Measurements from ENCODE around the gene TMEM14B.
"Not testable (repeated sequence)": the region's sequence is repeated elsewhere in the genome, so short reads cannot be mapped to it uniquely, and the experiment has no call there.

Gene TMEM14B

GRCh38 chr6:10749734-10750133 is 2.1 kb downstream of the TMEM14B start:
- DNase-seq = no peak

GRCh38 chr6:10750568-10750967 is 3.0 kb downstream of the TMEM14B start:
- not testable (repeated sequence) for DNase-seq

DNA sequence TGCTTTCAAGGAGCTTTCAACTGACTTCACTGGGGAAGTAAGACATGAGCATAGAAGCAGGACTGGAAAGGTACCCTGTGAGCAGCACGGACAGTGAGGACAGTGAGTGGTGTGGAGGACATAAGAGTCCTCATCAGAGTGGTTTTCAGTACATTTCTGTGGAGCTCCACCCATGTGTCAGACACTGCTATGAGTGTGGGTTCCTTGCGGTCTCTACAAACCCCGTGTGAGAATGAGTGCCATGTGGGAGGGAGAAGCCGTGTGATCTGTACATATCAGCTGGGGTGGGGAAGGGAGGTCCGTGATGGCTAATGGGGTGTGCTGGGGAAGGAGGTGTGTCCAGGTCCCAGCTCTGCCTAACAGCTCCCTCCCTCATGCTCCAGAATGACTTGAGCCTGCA is 4.2 kb downstream of the TMEM14B start:
- not testable (repeated sequence) for DNase-seq

GRCh38 chr6:10756085-10756484 is 8.5 kb downstream of the TMEM14B start:
- DNase-seq = no peak

- peak in 1 of 2 experiments; percentile 55 for DNase-seq
Measured at GRCh38 chr6:10759312-10759839, 11.8 kb downstream of the TMEM14B start.

- DNase-seq = peak in 1 of 2 experiments; percentile 40
Measured at GRCh38 chr6:10759884-10760329, 12.3 kb downstream of the TMEM14B start.

- no peak for DNase-seq
Measured at GRCh38 chr6:10763006-10763405, 15.4 kb downstream of the TMEM14B start.

- DNase-seq = no peak
Measured at GRCh38 chr6:10769419-10769818, 21.8 kb downstream of the TMEM14B start.

- no peak for DNase-seq
Measured at GRCh38 chr6:10771371-10771894, 23.8 kb downstream of the TMEM14B start.

DNA sequence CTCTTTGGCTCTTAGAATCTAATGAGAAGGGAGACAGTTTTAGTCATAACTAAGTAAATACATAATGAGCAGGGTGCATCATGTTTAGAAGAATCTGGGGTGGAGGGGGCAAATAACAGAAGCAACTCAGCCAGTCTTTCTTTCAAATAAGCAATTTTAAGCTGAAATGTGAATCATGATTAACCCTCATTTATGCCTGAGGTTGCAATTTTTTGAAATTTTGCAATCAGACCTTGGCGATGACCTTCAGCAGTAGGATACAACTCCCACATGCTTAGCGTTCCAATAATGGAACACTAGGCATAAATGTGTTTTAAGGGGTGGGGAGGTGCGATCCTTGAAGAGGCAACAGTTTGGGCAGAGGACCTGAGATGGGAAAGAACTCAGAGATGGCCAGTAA is 30.6 kb downstream of the TMEM14B start:
- DNase-seq = no peak

DNA sequence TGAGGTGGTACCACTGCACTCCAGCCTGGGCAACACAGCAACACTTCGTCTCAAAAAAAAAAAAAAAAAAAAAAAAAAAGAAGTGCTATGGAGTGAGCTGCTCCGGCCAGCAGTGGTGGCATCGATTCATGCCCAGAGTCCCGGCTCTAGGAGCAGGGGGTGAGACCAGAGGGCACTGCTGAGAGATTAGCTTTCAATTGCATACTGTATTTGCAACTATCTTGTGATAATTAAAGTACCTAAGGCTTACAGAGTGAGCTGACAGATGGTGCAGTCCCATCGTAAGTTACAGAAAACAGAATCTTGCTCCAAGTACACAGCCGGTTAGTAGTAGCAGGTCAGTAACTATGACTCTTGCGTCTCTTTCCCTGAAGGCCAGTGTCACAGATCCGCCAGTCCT is 31.5 kb downstream of the TMEM14B start:
- no peak for DNase-seq

DNA sequence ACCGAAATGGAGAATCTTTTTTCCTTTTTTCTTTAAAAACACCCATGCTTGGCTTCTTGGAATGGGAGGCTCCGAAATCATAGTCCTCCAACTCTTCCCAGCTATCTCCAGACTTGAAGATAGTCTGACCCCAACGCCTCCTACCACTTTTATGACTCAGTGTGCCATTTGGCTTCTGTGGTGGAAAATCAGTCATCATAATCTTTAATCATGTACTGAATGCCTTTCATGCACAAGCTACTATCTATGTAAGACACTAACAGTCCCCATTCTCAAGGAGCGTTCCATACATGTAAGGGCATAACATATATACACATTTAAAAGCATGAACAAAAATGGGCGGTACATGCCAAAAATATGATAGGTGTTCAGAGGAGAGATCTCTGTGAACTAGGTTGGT is 44.1 kb downstream of the TMEM14B start:
- no peak for DNase-seq

DNA sequence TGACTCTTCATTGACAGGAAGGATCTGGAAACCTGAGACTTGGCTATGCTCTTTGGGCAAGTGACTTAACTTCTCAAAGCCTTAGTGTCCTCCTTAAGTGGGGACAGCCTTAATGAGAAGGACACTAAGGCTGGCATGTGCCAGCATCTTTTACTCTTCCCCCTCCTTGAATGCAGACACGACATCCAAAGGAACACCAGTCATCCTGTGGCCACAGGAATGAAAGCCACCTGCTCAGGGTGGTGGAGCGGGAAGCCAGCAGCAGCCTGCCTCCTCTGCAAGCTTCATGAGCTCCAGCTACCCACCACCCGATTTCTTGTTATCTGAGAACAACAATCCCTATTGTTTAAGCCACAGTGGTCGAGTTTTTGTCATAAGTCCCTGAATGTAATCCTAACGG is 44.5 kb downstream of the TMEM14B start:
- DNase-seq = no peak

DNA sequence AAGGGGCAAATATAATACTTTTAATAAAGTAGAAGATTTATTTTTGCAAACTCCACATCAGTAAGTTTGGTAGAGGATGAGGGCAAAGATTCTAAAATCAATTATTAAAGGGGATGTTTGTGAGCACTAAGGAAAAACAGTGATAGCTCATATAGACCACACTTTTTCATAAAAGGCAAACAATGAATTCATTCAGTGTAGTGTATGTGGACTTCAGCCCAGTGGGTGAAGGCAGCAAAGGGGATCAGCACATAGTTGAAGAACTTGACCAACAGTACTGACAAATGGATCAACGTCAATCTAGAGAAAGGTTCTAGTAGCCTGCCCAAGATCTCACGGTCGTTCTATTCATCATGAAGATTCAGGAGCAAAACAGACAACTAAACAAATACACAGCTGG is 45.4 kb downstream of the TMEM14B start:
- no peak for DNase-seq

- DNase-seq = no peak
Measured at GRCh38 chr6:10793695-10794094, 46.1 kb downstream of the TMEM14B start.

GRCh38 chr6:10794239-10794638 is 46.6 kb downstream of the TMEM14B start:
- no peak for DNase-seq

DNA sequence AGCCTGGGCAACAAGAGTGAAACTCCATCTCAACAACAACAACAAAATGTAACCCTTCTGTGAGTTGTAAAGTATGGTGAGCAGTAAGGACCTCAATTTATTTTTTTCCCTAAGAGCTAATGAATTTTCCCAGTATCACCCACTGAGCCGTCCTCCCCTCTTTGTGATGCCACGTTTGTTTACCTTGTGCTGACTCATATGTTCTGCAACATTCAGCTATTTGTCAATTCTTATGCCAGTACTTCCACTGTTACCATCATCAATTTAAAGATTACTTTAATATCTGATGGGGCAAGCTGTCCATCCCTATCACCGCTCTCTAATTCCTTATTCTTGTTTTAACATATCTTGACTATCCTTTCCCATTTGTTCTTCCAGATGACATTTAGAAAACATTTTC is 53.2 kb downstream of the TMEM14B start:
- no peak for DNase-seq

DNA sequence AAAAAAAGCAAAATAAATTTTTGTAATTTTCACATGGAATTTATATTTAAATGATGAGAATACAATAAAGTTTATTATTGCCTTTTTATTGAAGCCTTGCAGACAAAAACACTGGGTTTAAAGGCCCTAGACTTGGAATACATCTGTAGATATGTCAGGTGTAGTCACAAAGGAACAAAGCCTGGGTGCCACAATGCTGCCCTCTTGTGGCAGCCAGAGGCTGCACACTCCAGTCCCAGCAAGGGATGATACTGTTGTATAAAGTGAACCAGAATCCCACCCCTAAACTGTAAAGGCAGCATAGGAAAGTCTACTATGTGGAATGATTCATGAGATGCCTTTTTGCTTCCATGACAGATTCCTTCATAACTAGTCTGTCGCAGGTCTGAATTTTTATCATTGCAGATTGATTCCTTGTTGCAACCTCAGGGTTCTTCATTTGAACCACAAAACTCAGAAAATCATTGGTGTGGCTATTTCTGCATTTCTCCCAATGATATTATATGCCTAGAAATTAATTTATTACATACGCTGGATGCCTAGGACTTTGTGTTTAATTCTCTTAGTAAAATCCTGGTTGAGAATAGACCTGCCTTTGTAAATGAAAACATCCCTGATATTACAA is 53.7 kb downstream of the TMEM14B start:
- DNase-seq = peak; percentile 41 to 57

Measured in NCI-H446 (cell line).